Measurements from ENCODE around the gene CD109. TPM values are rescaled to one million over a fixed set of nuclear protein-coding genes. Genes with fewer than 3 reads are reported as not detected.

The CD109 gene
- total RNA-seq, 1 experiment from 2014 or later: 8.7 TPM

- intact Hi-C loops (cut with micrococcal nuclease; ENCODE audit: unreplicated experiment): loop anchor here (1.0 to 2.0 kb wide), 3 partner anchors 116 to 1471 kb away; no protein-coding TSS in a partner anchor
- DNase-seq (ENCODE audit: low spot score): no peak
- no peak for TF ChIP-seq EZH2 (IDR thresholded peaks at IDR 0.05; ENCODE audit: borderline replicate concordance, low read depth, low read length, poor library complexity, severe bottlenecking)
- TF ChIP-seq, protein P1, sequence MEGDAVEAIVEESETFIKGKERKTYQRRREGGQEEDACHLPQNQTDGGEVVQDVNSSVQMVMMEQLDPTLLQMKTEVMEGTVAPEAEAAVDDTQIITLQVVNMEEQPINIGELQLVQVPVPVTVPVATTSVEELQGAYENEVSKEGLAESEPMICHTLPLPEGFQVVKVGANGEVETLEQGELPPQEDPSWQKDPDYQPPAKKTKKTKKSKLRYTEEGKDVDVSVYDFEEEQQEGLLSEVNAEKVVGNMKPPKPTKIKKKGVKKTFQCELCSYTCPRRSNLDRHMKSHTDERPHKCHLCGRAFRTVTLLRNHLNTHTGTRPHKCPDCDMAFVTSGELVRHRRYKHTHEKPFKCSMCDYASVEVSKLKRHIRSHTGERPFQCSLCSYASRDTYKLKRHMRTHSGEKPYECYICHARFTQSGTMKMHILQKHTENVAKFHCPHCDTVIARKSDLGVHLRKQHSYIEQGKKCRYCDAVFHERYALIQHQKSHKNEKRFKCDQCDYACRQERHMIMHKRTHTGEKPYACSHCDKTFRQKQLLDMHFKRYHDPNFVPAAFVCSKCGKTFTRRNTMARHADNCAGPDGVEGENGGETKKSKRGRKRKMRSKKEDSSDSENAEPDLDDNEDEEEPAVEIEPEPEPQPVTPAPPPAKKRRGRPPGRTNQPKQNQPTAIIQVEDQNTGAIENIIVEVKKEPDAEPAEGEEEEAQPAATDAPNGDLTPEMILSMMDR (conservative IDR thresholded peaks at IDR 0.05; ENCODE audit: low read depth, low read length): no peak
- CTCF ChIA-PET: interaction anchor here (0.5 to 1.3 kb wide), 5 partner anchors 165 to 1473 kb away, joined by 3 to 14 read pairs (median 3); no protein-coding TSS in a partner anchor
- no peaks in the 10 kb centered on the region for H3K36me3 ChIP-seq (ENCODE audit: insufficient read depth, low read length, poor library complexity, severe bottlenecking)
- no TSS peak for BruUV-seq (replicated peaks)
- no peaks in the 10 kb centered on the region for H3K27me3 ChIP-seq (replicated peaks; ENCODE audit: insufficient read depth, low read depth, low read length, poor library complexity)
- no peak overlapping the region for H3K27ac ChIP-seq (ENCODE audit: low read depth, low read length, poor library complexity, severe bottlenecking)
- H3K4me3 ChIP-seq (ENCODE audit: low read depth, low read length, poor library complexity, severe bottlenecking): no peak overlapping the region
- POLR2A ChIA-PET (ENCODE audit: low non-redundant PET): interaction anchor here (0.5 kb wide), 1 partner anchor 217 kb away, joined by 3 read pairs; no protein-coding TSS in a partner anchor
- H3K9me3 ChIP-seq (ENCODE audit: low read depth, low read length, poor library complexity, severe bottlenecking): no peaks in the 10 kb centered on the region
- no peaks in the 10 kb centered on the region for H3K4me1 ChIP-seq (ENCODE audit: insufficient read depth, low read length, poor library complexity, severe bottlenecking)
Observed at GRCh38 chr6:73738367-73739028, 42.5 kb downstream of the CD109 start.

DNA sequence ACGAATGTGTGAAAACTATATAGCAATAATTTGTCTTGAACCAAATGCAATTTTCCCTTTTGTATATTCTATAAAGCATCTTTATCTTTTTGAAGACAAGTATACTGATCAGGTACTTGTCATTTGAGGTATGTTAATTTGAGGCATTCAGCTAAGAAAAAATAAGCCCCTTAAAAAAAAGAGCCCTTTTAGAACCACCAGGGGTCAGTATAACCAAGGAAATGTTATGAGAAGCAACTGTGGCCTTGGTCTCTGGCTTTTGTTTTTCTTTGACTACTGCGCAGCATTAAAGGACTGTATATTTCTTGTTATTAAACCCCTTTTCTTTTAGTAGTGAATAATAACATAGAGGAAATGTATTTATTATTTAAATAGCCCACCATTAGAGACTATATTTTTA is 43.1 kb downstream of the CD109 start:
- H3K9me3 ChIP-seq (ENCODE audit: low read depth, low read length, poor library complexity, severe bottlenecking): no peaks in the 10 kb centered on the region
- no TSS peak for BruUV-seq (replicated peaks)
- H3K27me3 ChIP-seq (replicated peaks; ENCODE audit: insufficient read depth, low read depth, low read length, poor library complexity): no peaks in the 10 kb centered on the region
- no peak overlapping the region for H3K4me3 ChIP-seq (ENCODE audit: low read depth, low read length, poor library complexity, severe bottlenecking)
- no peak for TF ChIP-seq EZH2 (IDR thresholded peaks at IDR 0.05; ENCODE audit: borderline replicate concordance, low read depth, low read length, poor library complexity, severe bottlenecking)
- TF ChIP-seq, protein P1 (conservative IDR thresholded peaks at IDR 0.05; ENCODE audit: low read depth, low read length): peak; percentile 82
- no peaks in the 10 kb centered on the region for H3K36me3 ChIP-seq (ENCODE audit: insufficient read depth, low read length, poor library complexity, severe bottlenecking)
- H3K27ac ChIP-seq (ENCODE audit: low read depth, low read length, poor library complexity, severe bottlenecking): no peak overlapping the region
- peak; percentile 83 for DNase-seq (ENCODE audit: low spot score)
- intact Hi-C loops (cut with micrococcal nuclease; ENCODE audit: unreplicated experiment): loop anchor here (1.0 to 2.0 kb wide), 3 partner anchors 116 to 1470 kb away; no protein-coding TSS in a partner anchor
- CTCF ChIA-PET: interaction anchor here (0.6 to 1.3 kb wide), 4 partner anchors 232 to 1473 kb away, joined by 3 to 14 read pairs (median 4); no protein-coding TSS in a partner anchor
- no peaks in the 10 kb centered on the region for H3K4me1 ChIP-seq (ENCODE audit: insufficient read depth, low read length, poor library complexity, severe bottlenecking)
- POLR2A ChIA-PET (ENCODE audit: low non-redundant PET): no interaction called here

GRCh38 chr6:73742433-73742832 is 46.4 kb downstream of the CD109 start:
- no peaks in the 10 kb centered on the region for H3K36me3 ChIP-seq (ENCODE audit: insufficient read depth, low read length, poor library complexity, severe bottlenecking)
- intact Hi-C loops (cut with micrococcal nuclease; ENCODE audit: unreplicated experiment): no loop called here

More at GRCh38 chr6:73742433-73742832, 46.4 kb downstream of the CD109 start:
- BruUV-seq (replicated peaks): no TSS peak
- Histone ChIP-seq H3K9me3 (ENCODE audit: low read depth, low read length, poor library complexity, severe bottlenecking) (no peaks in the 10 kb centered on the region), H3K4me3 (ENCODE audit: low read depth, low read length, poor library complexity, severe bottlenecking) (no peak overlapping the region), H3K27me3 (replicated peaks; ENCODE audit: insufficient read depth, low read depth, low read length, poor library complexity) (no peaks in the 10 kb centered on the region), H3K27ac (ENCODE audit: low read depth, low read length, poor library complexity, severe bottlenecking) (no peak overlapping the region), H3K4me1 (ENCODE audit: insufficient read depth, low read length, poor library complexity, severe bottlenecking) (no peaks in the 10 kb centered on the region)
- no peak for DNase-seq (ENCODE audit: low spot score)
- ChIA-PET POLR2A (ENCODE audit: low non-redundant PET) (no interaction called here), CTCF (no interaction called here)
- TF ChIP-seq, protein P1 (conservative IDR thresholded peaks at IDR 0.05; ENCODE audit: low read depth, low read length): no peak
- no peak for TF ChIP-seq EZH2 (IDR thresholded peaks at IDR 0.05; ENCODE audit: borderline replicate concordance, low read depth, low read length, poor library complexity, severe bottlenecking)

Data from A673 (cell line).